ENCODE measurements around the gene ANAPC2.
"Not testable (repeated sequence)": the region's sequence is repeated elsewhere in the genome, so short reads cannot be mapped to it uniquely, and the experiment has no call there.

The ANAPC2 gene

DNA sequence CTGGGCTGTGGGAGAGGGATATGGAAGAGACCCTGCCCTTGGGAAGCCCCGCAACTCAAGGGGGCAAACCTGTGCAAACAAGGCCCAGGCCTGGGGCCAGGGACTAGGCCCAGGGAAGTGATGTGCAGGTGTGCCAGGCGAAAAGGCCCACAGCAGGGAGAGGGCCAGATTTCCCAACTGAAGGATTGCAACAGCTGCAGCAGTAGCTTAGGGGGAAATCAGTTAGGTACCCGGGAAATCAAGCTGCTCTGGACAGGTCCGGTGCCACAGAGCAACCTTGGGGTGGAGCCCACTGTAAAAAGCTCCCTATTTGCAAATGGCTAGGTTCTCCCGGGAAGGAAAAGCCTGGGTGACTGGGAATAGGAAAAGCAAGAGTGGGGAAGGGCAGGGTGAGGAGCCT is 39.0 kb downstream of the ANAPC2 start:
- in situ Hi-C loops (cut with MboI; ENCODE audit: low sequenced_read_pairs) = no loop called here

DNA sequence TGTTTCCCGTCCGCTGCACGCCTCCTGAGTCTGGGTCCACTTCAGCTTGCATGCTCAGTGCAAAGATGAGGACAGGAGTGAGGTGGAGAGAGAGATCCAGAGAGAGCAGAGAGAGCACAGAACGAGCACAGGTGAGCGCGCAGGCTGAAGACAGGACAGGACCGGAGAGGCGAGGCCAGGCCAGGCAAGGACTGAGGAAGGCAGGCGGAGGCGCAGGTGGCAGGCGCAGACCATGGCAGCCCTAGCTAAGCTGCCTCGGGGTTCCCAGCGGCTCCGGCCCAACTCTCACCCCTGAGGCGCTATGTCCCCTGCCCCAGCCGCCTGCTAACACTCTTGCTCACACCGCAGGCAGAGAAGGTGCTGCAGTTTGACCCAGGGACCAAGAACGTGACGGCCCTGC is 39.7 kb downstream of the ANAPC2 start:
- in situ Hi-C loops (cut with MboI; ENCODE audit: low sequenced_read_pairs) = no loop called here

DNA sequence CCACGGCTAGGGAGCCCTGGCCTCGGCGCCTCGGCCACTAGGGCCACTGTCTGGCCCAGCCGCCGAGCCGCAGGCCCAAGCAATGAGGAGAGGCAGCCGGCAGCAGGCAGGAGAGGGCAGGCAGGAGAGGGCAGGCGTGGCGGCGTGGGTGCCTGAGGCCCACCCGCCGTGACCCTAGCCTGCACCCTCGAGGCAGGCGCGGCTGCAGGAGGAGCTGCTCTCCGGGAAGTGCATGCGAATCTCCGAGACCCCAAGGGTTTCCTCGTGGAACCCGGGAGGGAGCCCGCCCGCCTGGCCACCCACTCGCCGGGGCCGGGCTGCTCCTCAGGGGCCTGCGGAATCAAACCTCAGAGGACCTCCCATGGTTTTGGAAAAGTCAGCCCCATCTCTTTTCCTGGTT is 40.1 kb downstream of the ANAPC2 start:
- in situ Hi-C loops (cut with MboI; ENCODE audit: low sequenced_read_pairs) = no loop called here

DNA sequence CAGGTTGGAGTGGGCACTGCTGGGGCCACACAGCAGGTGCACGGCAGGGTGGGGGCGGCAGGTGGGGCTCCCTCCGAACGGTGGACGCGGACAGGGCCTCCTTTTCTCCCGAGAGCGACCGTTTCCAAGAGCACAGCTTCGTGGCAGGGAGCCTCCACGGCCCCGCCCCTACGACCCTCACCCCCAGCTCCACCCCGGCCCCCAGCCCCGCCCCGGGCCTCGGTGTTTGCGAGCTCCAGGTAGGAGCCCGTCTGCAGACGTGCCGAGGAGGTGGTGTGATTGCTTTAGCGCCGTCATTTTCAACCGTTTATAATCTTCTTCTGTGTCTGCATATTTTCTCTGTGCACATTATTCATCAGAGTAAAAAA is 40.6 kb downstream of the ANAPC2 start:
- in situ Hi-C loops (cut with MboI; ENCODE audit: low sequenced_read_pairs) = no loop called here

DNA sequence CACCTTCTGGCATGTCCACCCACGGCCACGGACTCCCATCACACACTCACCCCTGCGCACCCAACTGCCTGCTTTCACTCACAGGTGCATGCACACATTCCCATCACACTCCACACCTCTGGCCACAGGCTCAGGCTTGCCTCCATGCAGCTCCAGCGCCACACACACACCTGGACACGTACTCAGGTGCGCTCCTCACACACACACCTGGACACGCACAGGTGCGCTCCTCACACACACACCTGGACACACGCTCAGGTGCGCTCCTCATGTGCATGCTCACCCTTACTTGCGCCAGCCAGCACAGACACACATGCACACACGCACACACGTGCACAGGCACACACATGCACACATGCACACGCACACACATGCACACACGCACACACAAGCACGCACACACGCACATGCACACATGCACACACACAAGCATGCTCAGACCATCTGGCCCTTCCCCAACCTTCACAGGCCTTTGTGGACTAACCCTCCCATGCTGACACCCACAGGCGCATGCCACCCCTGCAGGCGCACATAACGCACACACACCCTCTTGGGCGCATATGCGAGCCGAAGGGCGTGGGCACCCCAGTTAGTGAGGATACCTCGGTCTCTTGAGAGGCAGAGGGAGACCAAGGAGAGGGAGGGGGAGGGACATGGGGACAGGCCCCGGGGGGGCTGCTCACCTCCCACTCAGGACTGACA is 41.1 kb downstream of the ANAPC2 start:
- in situ Hi-C loops (cut with MboI; ENCODE audit: low sequenced_read_pairs) = no loop called here

DNA sequence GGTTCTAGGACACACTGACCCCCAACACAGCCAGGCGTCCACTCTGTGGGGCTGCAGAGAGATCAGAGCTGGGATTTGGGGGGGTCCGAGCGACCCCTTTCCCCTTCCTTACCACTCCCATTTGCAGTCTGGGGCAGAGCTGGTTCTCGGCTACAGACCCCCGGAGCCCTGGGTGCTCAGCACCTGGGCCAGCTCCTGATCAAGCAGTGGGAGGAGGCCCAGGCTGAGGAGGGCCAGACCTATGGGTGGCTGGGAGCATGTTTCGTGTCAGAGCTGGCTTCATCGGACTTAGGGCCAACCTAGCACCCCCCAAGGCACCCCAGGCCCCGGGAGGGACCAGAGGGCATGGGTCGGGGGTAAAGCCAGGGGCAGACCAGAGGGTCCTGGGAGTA is 41.8 kb downstream of the ANAPC2 start:
- in situ Hi-C loops (cut with MboI; ENCODE audit: low sequenced_read_pairs) = no loop called here

DNA sequence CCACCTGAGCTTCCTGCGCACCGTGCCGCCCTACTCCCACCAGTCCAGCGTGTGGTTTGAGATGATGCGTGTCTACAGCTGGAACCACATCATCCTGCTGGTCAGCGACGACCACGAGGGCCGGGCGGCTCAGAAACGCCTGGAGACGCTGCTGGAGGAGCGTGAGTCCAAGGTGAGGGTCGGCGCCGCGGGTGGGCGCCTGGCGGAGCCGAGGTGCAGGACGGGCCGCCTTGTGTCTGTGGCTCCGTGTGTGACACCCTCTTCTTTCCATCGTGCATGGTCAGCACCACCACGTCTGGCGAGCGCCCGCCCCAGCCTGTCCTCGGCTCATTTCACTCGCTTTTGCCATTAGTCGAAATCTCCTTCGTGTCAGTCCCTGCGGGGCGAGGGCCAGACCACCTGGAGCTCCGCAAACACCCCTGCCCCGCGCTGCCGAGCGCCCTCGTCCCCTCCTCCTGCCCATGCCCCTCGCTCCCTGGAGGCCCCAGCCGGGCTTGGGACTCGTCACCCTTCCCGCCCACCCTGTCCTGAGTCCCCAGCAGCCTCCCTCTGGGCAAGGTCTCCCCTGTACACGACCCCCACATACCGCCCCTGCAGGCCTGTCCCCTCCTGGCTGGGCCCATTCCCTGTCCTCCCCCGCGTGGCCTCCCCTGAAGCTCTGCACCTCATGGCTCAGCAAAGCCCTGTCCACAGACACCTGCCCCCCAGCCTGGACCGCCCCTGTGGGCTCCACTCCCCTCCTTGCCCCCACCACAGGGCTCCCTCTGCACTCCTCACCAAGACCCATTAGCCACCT is 42.4 kb downstream of the ANAPC2 start:
- in situ Hi-C loops (cut with MboI; ENCODE audit: low sequenced_read_pairs) = no loop called here

DNA sequence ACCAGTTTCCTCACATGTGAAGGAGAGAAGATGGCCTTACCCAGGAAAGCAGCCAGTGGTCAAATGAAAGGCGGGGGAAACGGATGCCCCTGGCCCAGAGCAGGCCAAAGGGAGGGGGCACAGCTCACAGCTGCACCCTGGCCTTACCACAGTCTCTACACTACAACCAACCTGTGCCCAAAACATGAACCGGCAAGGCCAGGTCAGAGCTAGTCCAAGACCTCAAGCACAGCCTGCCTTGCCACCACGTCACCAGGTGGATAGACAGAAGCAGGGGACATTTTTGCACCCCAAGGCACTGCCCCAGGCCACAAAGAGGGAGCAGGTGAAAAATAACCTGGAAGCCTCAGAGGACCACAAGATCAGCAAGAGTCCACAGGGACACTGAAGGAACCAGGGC is 44.9 kb downstream of the ANAPC2 start:
- in situ Hi-C loops (cut with MboI; ENCODE audit: low sequenced_read_pairs) = no loop called here

DNA sequence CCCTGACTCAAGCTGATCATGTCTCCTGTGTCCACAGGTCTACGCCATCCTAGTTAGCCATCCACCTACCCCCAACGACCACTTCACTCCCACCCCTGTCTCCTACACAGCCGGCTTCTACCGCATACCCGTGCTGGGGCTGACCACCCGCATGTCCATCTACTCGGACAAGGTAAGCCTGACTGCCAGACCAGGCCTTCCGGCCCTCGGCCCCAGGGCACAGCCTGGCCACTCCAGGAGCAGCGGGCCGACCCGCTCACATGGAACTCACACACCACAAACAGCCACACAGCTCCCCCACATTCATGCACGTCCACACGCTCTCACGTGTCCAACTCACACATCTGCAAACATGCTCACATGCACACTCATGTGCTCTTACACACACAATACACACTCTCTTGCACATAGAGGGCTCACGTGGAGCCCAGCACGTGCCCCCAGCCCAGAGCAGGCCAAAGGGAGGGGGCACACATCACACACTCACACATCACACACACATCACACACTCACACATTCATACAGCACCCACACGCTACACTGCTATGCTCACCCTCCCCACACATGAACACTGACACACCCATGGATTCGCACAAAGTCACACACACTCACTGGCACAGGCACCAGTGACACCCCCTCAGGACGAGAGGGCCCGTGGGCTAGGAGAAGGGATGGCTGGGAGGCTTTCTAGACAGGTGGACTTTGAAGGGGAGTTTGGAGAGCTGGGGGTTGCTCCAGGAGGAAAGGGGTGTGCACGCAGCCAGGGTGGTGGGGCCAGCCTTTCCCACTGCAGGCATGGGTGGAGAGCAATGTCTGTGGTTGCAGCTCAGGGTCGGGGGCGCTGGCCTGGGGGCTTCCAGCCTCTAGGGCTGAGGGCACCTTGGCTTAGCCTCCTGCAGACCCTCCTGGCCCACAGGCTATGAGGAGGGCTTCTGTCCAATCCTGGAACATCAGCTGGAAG is 46.1 kb downstream of the ANAPC2 start:
- in situ Hi-C loops (cut with MboI; ENCODE audit: low sequenced_read_pairs) = no loop called here

DNA sequence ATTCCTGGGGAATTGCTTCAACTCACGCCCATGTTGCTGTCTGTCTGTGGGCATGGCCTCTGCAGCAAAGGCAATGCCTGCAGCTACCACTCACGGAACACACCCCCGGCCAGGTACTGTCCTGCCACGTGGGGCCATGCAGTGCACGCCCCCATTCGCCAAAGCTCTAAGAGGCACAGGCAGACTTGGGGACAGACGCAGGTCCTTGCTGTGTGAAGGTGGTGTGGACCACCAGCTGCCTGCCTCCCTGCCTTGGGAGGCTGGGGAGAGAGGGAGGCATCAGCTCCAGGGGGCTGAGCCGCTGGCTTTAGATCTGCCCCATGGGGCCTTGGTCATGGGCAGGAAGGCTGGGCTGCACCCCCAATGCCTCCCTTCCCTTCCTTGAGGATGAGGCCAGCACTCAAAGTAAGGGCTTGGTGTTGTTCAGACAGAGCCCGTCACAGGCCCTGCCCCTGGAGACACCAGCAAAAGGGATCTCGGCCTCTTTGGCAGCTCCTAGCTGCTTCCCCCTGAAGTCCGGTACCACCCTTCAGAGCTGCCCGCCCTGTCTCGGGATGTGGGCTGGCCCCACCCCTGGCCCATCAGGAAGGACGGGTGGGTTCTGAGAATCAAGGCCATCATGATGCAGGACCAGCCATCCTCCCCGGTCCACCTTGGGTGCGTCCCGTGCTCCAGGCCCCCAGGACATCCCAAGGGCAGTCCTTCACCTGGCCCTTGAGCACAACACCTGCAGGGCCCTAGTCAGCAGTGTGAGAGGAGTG is 47.1 kb downstream of the ANAPC2 start:
- in situ Hi-C loops (cut with MboI; ENCODE audit: low sequenced_read_pairs) = no loop called here

DNA sequence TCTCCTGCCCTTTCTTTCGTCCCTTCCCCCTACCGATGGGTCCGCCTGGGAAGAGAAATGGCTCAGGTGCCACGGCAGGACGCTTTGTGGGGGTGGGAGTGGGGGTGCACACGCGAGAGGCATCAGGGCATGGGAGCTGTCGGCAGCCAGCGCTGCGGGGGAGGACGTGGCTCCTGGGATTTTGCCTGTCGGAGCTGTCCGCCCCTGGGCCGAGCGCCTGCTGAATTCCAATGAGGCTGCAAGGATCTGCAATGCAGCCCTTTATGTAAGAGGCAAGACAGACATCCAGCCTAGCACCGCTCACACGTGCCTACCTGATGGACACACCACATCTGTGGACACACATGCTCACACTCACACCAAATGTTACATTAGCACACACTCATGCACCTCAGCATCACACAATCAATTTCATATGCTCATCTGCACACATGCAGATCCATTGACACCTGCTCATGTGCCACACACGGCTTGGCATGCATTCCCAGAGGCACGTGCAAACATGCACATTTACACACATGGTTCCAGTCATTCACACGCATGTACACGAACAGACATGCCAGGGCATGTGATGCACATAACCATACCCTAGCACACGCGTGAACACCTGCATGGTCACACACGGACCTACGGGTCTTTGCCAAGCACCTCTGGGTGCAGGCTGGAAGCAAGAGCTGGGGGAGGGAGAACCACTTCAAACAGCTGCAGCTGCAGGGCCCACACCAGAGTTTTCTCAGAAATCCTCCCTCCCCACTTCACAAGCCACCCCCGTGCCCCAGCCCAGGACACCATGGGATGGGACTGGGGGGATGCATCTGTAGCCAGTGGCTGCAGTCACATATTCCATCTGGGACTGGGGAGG is 48.0 kb downstream of the ANAPC2 start:
- in situ Hi-C loops (cut with MboI; ENCODE audit: low sequenced_read_pairs) = no loop called here

DNA sequence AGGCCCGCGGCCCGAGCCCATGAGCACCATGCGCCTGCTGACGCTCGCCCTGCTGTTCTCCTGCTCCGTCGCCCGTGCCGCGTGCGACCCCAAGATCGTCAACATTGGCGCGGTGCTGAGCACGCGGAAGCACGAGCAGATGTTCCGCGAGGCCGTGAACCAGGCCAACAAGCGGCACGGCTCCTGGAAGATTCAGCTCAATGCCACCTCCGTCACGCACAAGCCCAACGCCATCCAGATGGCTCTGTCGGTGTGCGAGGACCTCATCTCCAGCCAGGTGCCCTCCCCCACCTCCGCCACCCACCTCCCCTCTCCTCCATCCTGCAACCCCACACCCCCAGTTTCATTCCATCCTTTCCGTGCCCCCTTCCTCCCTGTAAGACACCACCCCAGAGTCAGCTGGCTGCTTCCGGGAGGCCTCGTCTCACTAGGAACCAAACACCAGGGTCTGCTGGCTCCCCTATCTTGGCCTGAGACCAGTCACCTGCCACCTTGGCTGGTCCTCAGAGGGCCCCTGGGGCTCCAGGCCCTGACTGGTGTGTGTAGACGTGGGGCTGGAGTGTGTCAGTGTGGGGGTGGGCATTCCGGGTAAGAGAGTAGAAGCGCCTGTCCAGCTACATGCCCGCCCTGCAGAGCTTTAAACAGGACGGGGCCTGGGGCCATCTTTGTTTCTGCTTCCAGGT is 48.8 kb downstream of the ANAPC2 start:
- in situ Hi-C loops (cut with MboI; ENCODE audit: low sequenced_read_pairs) = no loop called here

DNA sequence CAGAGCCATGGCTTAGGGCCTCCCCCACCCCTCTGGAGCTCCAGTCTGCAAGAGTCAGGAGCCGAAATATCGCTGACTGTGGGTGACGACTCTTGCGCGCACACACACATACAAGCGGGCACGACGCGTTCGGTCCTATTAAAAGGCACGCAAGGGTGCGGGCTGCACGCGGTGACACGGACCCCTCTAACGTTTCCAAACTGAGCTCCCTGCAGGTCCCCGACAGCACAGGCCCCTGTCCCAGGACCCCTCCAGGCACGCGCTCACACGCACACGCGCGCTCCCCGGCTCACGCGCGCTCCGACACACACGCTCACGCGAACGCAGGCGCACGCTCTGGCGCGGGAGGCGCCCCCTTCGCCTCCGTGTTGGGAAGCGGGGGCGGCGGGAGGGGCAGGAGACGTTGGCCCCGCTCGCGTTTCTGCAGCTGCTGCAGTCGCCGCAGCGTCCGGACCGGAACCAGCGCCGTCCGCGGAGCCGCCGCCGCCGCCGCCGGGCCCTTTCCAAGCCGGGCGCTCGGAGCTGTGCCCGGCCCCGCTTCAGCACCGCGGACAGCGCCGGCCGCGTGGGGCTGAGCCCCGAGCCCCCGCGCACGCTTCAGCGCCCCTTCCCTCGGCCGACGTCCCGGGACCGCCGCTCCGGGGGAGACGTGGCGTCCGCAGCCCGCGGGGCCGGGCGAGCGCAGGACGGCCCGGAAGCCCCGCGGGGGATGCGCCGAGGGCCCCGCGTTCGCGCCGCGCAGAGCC is 49.5 kb downstream of the ANAPC2 start, which contains the start of gene GRIN1:
GRIN1 (plus strand) TSS at position 433 of the 746 bp plus-strand sequence. CDS start 333 bp downstream, outside the sequence.
- in situ Hi-C loops (cut with MboI; ENCODE audit: low sequenced_read_pairs) = no loop called here

DNA sequence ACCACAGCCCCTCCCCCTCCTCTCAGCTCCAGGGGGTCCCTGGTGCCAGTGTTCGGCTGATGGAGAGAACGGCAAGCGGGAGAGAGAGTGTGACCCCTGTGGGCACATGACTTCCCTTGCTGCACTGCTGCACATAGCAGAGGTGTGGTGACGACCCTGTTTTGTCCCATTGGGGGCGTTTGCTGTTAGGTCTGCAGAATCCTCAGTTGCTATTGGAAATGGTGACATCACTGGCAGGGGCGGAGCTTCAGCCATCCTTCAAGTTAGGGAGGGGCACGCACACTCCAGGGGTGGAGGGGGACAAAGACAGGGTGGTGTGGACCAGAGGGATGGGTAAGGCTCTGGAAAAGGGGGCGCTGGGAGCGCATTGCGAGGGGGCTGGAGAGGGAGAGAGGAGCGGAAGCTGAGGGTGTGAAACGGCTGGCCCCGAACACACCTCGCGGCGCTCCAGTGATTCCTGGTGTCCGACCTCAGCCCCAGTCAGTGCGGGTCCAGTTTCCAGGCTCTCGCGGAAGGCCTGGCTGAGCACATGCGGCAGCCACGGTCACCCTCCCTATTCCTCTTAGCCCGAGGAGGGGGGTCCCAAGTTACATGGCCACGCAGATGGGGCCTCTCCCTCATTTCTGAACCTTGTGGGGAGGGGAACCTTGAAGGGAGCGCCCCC is 50.2 kb downstream of the ANAPC2 start:
- in situ Hi-C loops (cut with MboI; ENCODE audit: low sequenced_read_pairs) = no loop called here

DNA sequence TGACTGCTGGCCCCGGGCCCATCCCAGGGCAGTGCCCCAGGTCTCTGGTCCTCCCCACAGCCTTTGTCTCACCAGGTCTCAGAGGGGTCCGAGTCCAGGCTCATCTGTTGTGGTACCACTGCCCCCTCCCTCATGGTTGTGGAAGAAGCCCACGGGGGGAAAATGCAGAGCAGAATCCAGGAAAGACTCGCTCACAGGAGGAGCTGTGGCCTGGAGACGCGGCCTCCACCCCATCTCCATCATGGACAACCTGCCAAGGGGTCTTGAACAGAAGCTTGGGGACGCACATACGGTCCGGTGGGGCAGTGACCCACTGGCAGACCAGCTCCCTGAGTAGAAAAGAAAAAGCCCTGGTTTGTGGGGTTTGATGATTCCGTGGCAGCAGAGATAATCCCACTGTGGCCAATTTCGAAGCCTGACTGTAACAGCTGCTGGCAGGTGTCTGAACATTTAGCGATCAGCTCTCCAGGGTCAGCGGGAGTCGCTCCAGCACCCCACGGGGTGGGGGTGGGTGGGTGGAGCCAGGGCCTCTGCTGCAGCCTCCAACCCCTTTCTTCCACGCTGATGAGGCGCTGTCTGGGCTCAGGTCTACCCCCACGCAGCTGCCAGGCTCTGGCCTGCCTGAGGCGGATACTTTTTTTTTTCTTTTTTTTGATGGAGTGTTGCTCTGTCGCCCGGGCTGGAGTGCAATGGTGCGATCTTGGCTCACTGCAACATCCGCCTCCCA is 51.3 kb downstream of the ANAPC2 start:
- in situ Hi-C loops (cut with MboI; ENCODE audit: low sequenced_read_pairs) = no loop called here

DNA sequence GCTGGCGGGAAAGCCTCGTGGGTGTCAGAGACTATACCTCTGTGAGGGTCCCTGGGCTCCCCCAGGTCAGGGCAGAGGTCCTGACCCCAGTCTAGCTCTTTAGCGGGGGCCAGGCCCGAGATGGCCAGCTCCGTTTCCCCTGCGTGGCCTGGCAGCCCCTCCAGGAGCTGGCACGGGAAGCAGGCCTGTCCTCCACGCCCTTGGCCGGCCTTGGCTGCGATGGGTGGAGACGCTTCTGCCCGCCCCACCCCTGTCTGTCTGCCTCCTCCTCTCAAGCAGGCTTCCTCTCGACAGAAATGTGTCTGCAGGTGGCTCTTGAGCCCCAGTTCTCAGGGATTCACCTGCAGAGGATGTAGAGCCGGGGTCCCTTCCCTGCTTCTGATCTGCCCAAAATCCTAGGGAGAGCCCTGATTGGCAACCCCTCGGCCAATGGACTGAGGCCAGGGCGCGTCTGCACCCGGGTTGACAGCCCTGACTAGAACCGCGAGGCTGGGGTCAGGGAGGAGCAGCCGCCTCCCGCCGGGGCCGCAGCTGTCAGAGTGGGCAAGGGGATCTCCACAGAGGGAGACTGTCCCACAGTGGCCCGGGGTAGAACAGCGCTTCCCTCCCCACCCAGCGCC is 52.0 kb downstream of the ANAPC2 start:
- in situ Hi-C loops (cut with MboI; ENCODE audit: low sequenced_read_pairs) = no loop called here

DNA sequence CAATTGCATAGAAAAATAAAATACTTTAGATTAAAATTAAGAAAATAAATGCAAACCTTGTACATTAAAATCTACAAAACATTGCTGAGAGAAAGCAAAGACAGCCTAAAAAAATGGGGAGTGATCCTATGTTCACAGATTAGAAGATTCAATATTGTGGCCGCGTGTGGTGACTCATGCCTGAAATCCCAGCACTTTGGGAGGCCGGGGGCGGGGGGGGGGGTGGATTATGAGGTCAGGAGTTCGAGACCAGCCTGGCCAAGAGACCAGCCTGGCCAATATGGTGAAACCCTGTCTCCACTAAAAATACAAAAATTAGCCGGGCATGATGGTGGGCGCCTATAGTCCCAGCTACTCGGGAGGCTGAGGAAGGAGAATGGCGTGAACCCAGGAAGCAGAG is 53.2 kb downstream of the ANAPC2 start:
- in situ Hi-C loops (cut with MboI; ENCODE audit: low sequenced_read_pairs) = not testable (repeated sequence)

Data from hTERT RPE-1 (cell line).